H9 (cell line): ENCODE results near the gene SSTR3. TPM values are rescaled to one million over a fixed set of nuclear protein-coding genes. Genes with fewer than 3 reads are reported as not detected.

Experiments used
- DNase-seq: peaks from one replicate; pipeline ENCODE4 v3.0.0-alpha.2; 2017
- H2AFZ ChIP-seq: one replicate; pipeline ENCODE4 v1.6.1; 2013; ENCODE audit warnings: mild to moderate bottlenecking, low read length, control low read depth, moderate library complexity
- H2AK5ac ChIP-seq: 2 replicates; pipeline ENCODE4 v1.6.1; 2013; ENCODE audit warnings: low read length, control low read depth, mixed read lengths; ENCODE audit not compliant: insufficient read length
- H2BK120ac ChIP-seq: one replicate; pipeline ENCODE4 v1.6.1; 2013; ENCODE audit warnings: low read depth, mild to moderate bottlenecking, low read length, control low read depth, inconsistent platforms; ENCODE audit not compliant: poor library complexity, severe bottlenecking
- H2BK12ac ChIP-seq: 2 replicates; pipeline ENCODE4 v1.6.1; 2013; ENCODE audit warnings: low read length, control low read depth, mixed read lengths, low read depth; ENCODE audit not compliant: insufficient read length
- H2BK15ac ChIP-seq: 2 replicates; pipeline ENCODE4 v1.6.1; 2013; ENCODE audit warnings: low read depth, low read length, control low read depth
- H2BK20ac ChIP-seq: one replicate; pipeline ENCODE4 v1.6.1; 2013; ENCODE audit warnings: low read depth, mild to moderate bottlenecking, low read length, control low read depth, inconsistent platforms; ENCODE audit not compliant: poor library complexity, severe bottlenecking
- H2BK5ac ChIP-seq: 2 replicates; pipeline ENCODE4 v1.6.1; 2013; ENCODE audit warnings: low read length, control low read depth, mixed read lengths; ENCODE audit not compliant: insufficient read length
- H3K14ac ChIP-seq: 2 replicates; pipeline ENCODE4 v1.6.1; 2013; ENCODE audit warnings: low read length, control low read depth; ENCODE audit not compliant: insufficient read depth
- H3K18ac ChIP-seq: 2 replicates; pipeline ENCODE4 v1.6.1; 2013; ENCODE audit warnings: low read depth, mild to moderate bottlenecking, mixed read lengths, low read length, control low read depth; ENCODE audit not compliant: insufficient read length
- H3K23ac ChIP-seq: 2 replicates; pipeline ENCODE4 v1.6.1; 2013; ENCODE audit warnings: low read length, control low read depth, mixed read lengths, low read depth; ENCODE audit not compliant: insufficient read length
- H3K23me2 ChIP-seq: 2 replicates; pipeline ENCODE4 v1.6.1; 2013; ENCODE audit warnings: low read depth, mild to moderate bottlenecking, mixed read lengths, low read length, control low read depth; ENCODE audit not compliant: insufficient read length, poor library complexity, severe bottlenecking
- H3K27ac ChIP-seq: 2 replicates; pipeline ENCODE4 v1.5.1; 2013; ENCODE audit warnings: low read length, control low read depth, mixed read lengths, low read depth; ENCODE audit not compliant: insufficient read length
- H3K27me3 ChIP-seq: 2 replicates; pipeline ENCODE4 v1.6.1; 2013; ENCODE audit warnings: low read length, control low read depth, inconsistent platforms; ENCODE audit not compliant: insufficient read depth
- H3K4ac ChIP-seq: 2 replicates; pipeline ENCODE4 v1.6.1; 2013; ENCODE audit warnings: low read depth, mild to moderate bottlenecking, control low read depth, inconsistent platforms, low read length, moderate library complexity
- H3K4me1 ChIP-seq: 2 replicates; pipeline ENCODE4 v1.6.1; 2013; ENCODE audit warnings: low read length, control low read depth, inconsistent platforms; ENCODE audit not compliant: insufficient read depth
- H3K4me2 ChIP-seq: 2 replicates; pipeline ENCODE4 v1.6.1; 2013; ENCODE audit warnings: low read length, control low read depth, mixed read lengths; ENCODE audit not compliant: insufficient read length, insufficient read depth
- H3K56ac ChIP-seq: 2 replicates; pipeline ENCODE4 v1.6.1; 2013; ENCODE audit warnings: low read depth, mild to moderate bottlenecking, mixed read lengths, low read length, control low read depth; ENCODE audit not compliant: insufficient read length
- H3K79me1 ChIP-seq: 2 replicates; pipeline ENCODE4 v1.6.1; 2013; ENCODE audit warnings: low read depth, mild to moderate bottlenecking, moderate library complexity, low read length, control low read depth, inconsistent platforms; ENCODE audit not compliant: insufficient read depth, poor library complexity, severe bottlenecking
- H3K79me2 ChIP-seq: 2 replicates; pipeline ENCODE4 v1.6.1; 2013; ENCODE audit warnings: low read length, control low read depth, inconsistent platforms; ENCODE audit not compliant: insufficient read depth
- H3K9ac ChIP-seq: 2 replicates; pipeline ENCODE4 v1.6.1; 2013; ENCODE audit warnings: low read length, control low read depth, mixed read lengths; ENCODE audit not compliant: insufficient read length; ENCODE audit errors: extremely low read depth
- H3K9me3 ChIP-seq: one replicate; pipeline ENCODE4 v1.6.1; 2013; ENCODE audit warnings: low read depth, low read length, inconsistent platforms; ENCODE audit not compliant: control insufficient read depth
- H3T11ph ChIP-seq: one replicate; pipeline ENCODE4 v1.6.1; 2013; ENCODE audit warnings: mild to moderate bottlenecking, low read length, control low read depth, inconsistent platforms
- H4K20me1 ChIP-seq: one replicate; pipeline ENCODE4 v1.6.1; 2013; ENCODE audit not compliant: control insufficient read depth, insufficient read length, insufficient read depth
- H4K5ac ChIP-seq: 2 replicates; pipeline ENCODE4 v1.6.1; 2013; ENCODE audit warnings: low read depth, mild to moderate bottlenecking, mixed read lengths, low read length, control low read depth; ENCODE audit not compliant: insufficient read length
- H4K8ac ChIP-seq: replicated peaks from 2 replicates; pipeline ENCODE4 v1.6.1; 2013; ENCODE audit warnings: low read length, control low read depth, mixed read lengths, low read depth; ENCODE audit not compliant: insufficient read length
- H4K91ac ChIP-seq: 2 replicates; pipeline ENCODE4 v1.6.1; 2013; ENCODE audit warnings: low read depth, mild to moderate bottlenecking, moderate library complexity, mixed read lengths, low read length, control low read depth; ENCODE audit not compliant: insufficient read length
- H3K27ac Mint-ChIP-seq, 3 experiments: 2 replicates in 2 of 3; 3 replicates in 1 of 3; pipeline ENCODE4 v1.8.0; 2020 to 2021; ENCODE audit warnings: mixed read lengths in 3 of 3, mild to moderate bottlenecking in 1 of 3, moderate library complexity in 1 of 3
- H3K27me3 Mint-ChIP-seq: 2 replicates; pipeline ENCODE4 v1.8.0; 2021; ENCODE audit warnings: low read depth, mild to moderate bottlenecking, moderate library complexity, mixed read lengths
- H3K36me3 Mint-ChIP-seq, 3 experiments: 2 replicates in 2 of 3; 3 replicates in 1 of 3; pipeline ENCODE4 v1.8.0; 2020 to 2021; ENCODE audit warnings: low read depth in 3 of 3, mixed read lengths in 3 of 3; ENCODE audit not compliant: insufficient read depth in 1 of 3
- H3K4me1 Mint-ChIP-seq, 2 experiments: 2 replicates each; pipeline ENCODE4 v1.8.0; 2020; ENCODE audit warnings: mixed read lengths in 2 of 2
- H3K4me3 Mint-ChIP-seq, 2 experiments: 2 replicates in 1 of 2; 3 replicates in 1 of 2; pipeline ENCODE4 v1.8.0; 2020 to 2021; ENCODE audit warnings: mild to moderate bottlenecking in 2 of 2, mixed read lengths in 2 of 2, moderate library complexity in 1 of 2
- H3K9me3 Mint-ChIP-seq, 2 experiments: 2 replicates in 1 of 2; 3 replicates in 1 of 2; pipeline ENCODE4 v1.8.0; 2020; ENCODE audit warnings: mild to moderate bottlenecking in 2 of 2, mixed read lengths in 2 of 2, moderate library complexity in 1 of 2
- WGBS: extraction: QIAGEN DNeasy Blood & Tissue Kit; methylation state at CpG from one replicate; pipeline ENCODE4 v1.1.7; 2013; ENCODE audit warnings: missing lambda C conversion rate, low lambda C conversion rate, mixed read lengths; ENCODE audit not compliant: insufficient read length; ENCODE audit errors: extremely low coverage; 5-methylcytosine and 5-hydroxymethylcytosine counted together
- total RNA-seq: library from RNA; stranded (reverse); gene quantifications from 2 replicates; pipeline ENCODE4 v1.2.1, GENCODE V29; 2021
- TF ChIP-seq, protein P1 (sequence below): fragments of 200-600 bp; sonication (generic); conservative IDR thresholded peaks from 3 replicates; pipeline ENCODE4 v1.8.0; 2021; ENCODE audit warnings: antibody characterized with exemption, mild to moderate bottlenecking

The SSTR3 gene
- total RNA-seq, 1 experiment from 2014 or later, result 0.68 TPM

DNA sequence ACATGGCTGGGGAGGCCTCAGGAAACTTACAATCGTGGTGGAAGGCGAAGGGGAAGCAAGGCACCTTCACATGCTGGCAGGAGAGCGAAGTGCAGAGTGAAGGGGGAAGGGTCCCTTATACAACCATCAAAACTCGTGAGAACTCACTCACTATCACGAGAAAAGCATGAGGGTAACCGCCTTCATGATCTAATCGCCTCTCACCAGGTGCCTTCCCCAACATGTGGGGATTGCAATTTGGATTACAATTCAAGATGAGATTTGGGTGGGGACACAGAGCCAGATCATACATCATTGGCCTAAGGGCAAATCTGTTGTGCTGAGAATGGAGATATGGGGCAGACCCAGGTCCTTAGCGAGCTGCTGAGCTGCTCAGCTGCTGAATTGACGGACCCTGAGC is 37.3 kb downstream of the SSTR3 start:
- no peak overlapping the region for H3K9ac ChIP-seq
- H3K9me3 ChIP-seq, result no peaks in the 10 kb centered on the region
- H3K4me1 ChIP-seq, result no peaks in the 10 kb centered on the region
- TF ChIP-seq, protein P1, sequence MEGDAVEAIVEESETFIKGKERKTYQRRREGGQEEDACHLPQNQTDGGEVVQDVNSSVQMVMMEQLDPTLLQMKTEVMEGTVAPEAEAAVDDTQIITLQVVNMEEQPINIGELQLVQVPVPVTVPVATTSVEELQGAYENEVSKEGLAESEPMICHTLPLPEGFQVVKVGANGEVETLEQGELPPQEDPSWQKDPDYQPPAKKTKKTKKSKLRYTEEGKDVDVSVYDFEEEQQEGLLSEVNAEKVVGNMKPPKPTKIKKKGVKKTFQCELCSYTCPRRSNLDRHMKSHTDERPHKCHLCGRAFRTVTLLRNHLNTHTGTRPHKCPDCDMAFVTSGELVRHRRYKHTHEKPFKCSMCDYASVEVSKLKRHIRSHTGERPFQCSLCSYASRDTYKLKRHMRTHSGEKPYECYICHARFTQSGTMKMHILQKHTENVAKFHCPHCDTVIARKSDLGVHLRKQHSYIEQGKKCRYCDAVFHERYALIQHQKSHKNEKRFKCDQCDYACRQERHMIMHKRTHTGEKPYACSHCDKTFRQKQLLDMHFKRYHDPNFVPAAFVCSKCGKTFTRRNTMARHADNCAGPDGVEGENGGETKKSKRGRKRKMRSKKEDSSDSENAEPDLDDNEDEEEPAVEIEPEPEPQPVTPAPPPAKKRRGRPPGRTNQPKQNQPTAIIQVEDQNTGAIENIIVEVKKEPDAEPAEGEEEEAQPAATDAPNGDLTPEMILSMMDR, result no peak
- H3K79me1 ChIP-seq, result no peaks in the 10 kb centered on the region
- H3K18ac ChIP-seq, result no peak overlapping the region
- Mint-ChIP-seq H3K36me3 (no peaks in the 10 kb centered on the region), H3K27ac (peak overlapping the region in 1 of 3 experiments; percentile 30; a peak in 1 of 7 replicates), H3K27me3 (peaks cover 43% of the 10 kb centered on the region), H3K9me3 (no peaks in the 10 kb centered on the region; a peak in 1 of 5 replicates), H3K4me1 (peaks cover 33 to 53% of the 10 kb centered on the region in 2 experiments), H3K4me3 (no peak overlapping the region)
- no peak overlapping the region for H2BK120ac ChIP-seq
- H3K4ac ChIP-seq, result no peak overlapping the region
- H3K56ac ChIP-seq, result no peak overlapping the region
- H2BK15ac ChIP-seq, result no peak overlapping the region
- no CpG with 5 or more reads among the region's 9 CpGs for WGBS
- H3K27ac ChIP-seq, result no peak overlapping the region
- H3K23me2 ChIP-seq, result no peaks in the 10 kb centered on the region
- H4K8ac ChIP-seq, result no peak overlapping the region
- no peaks in the 10 kb centered on the region for H3K79me2 ChIP-seq
- H4K5ac ChIP-seq, result no peak overlapping the region
- no peak overlapping the region for H2BK12ac ChIP-seq
- no peak overlapping the region for H3K14ac ChIP-seq
- no peak for DNase-seq
- no peak overlapping the region for H2AK5ac ChIP-seq
- no peak overlapping the region for H3K23ac ChIP-seq
- H4K91ac ChIP-seq, result no peak overlapping the region
- no peaks in the 10 kb centered on the region for H4K20me1 ChIP-seq
- H2BK20ac ChIP-seq, result no peak overlapping the region
- no peak overlapping the region for H2BK5ac ChIP-seq
- H2AFZ ChIP-seq, result no peak overlapping the region
- no peaks in the 10 kb centered on the region for H3K27me3 ChIP-seq
- no peak overlapping the region for H3T11ph ChIP-seq
- no peak overlapping the region for H3K4me2 ChIP-seq
